ENCODE measurements around the gene ZMIZ1. TPM values are rescaled to one million over a fixed set of nuclear protein-coding genes. Genes with fewer than 3 reads are reported as not detected.
A peak's percentile ranks its signal among the peaks of the same experiment; 100 is the strongest.

Gene ZMIZ1
- total RNA-seq, 1 experiment from 2014 or later, result 47.2 TPM

DNA sequence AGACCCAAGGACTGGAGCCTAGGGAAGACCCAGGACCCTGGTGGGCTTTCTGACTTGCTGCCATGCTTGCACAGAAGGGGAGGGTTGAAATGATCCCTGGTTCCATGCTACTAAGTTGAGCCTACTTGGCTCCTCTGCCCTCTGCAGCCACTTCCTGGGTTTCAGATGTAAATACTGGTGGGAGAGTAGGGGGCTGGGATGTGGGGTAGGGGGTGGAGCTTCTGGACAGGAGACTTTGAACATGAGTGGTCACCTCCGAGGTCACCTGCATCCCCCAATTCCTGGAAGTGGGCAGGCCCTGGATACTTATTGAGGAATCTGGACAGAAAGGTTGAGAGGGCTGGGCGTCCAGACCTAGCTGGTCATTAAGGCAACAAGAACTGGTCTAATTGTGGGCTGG lies 2.9 kb upstream of the ZMIZ1 start:
- DNase-seq (ENCODE audit: low read depth), result no peak

DNA sequence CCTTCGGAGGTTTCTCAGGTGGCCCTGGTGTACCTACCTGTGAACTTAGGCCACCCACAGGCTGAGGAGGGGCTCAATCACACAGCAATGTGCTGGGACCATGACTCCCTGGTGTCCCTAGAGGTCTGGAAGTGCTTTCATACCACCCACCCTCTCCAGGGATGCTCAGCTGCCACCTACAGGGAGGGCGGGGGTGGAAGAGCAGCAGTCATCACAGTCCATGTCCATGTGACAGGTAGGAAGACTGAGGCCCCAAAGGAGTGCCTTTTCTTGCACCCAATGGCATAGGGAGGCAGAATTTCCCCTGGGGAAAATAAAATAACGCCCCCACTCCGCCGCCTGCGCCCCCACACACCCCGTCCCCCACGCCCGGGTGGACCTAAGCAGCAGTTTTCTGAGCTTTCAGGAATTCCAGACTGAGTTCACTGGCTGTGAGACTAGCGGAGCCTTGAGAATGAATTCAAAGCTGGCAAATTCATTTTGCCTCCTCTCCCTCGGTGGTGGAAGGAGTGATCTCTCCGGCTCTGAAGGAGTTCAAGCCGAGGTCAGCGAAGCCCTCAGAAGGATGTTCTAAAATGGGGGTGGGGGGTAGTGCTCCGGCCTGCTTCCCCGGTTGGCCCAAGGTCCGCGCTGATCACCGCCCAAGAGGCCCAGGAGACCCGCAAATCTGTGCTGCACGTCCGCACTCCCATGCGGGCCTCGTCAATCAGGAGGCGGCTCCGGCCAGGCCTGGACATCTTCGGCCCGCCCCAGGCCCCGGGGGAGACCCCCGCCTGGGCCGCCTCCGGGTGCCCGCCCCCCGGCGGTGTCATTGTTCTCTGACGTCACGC lies 2.1 kb upstream of the ZMIZ1 start:
- peak; percentile 44 for DNase-seq (ENCODE audit: low read depth)

DNA sequence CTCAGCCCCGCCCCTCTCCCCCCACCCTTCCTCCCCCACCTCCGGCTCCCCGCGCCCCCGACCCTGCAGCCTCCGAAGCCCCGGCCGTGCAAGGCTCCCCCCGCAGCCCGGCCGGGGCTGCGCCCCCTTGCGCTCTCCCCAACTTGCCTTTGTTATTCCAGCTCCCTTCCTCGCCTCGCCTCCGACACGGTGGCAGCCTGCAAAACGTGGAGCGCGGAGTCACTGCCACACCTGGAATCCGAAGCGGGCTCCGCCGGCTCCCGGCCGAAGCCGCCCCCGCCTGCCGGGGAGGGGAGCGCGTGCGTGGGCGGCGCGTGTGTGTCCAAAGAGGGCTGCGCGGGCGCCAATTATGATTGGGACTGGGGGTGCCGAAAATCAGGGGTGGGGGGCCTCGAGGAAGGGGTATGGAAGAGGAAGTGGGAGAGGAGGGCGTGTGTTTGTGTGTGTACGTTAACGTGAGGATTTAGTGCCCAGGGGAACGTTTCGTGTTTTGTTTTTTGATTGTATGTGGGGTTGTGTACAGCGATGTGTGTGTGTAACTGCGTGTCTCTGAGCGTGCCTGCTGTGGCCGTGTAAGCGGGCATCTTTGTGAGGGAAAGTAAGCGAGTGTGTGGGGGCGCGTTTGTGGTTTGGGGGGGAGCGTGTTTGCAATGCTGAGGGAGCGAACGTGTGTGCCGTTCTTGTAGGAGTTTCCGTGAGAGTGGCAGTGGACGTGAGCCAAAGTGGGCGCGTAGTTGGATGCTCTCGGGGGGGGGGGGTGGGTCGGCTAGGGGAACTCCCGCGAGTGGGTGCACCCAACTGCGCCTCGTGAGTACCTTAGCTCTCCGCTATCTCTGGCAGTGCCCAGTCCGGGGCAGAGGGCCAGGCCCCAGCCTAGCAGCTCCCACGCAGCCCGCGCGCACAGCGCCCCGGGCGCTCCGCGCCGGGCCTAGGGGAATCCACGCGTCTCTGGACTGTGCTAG lies 1.2 kb upstream of the ZMIZ1 start:
- DNase-seq (ENCODE audit: low read depth), result peak; percentile 80

DNA sequence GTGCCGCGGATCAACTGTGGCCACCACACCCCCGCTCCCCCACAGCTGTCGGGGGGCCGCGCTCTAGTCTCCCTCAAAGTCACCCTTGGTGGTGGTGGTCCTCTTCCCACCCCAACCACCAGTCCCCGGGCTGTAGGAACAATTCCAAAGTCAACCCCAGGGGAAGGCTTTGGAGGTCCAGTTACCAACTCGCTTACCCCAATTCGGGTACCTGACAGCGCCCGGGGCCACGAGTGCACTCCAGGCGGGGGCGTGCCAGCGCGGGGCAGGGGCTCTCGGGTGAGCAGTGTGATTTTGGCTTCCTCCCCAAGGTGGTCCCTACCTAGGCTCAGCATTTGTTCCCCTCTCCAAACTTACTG lies 584 bp upstream of the ZMIZ1 start:
- peak; percentile 49 for DNase-seq (ENCODE audit: low read depth)

DNA sequence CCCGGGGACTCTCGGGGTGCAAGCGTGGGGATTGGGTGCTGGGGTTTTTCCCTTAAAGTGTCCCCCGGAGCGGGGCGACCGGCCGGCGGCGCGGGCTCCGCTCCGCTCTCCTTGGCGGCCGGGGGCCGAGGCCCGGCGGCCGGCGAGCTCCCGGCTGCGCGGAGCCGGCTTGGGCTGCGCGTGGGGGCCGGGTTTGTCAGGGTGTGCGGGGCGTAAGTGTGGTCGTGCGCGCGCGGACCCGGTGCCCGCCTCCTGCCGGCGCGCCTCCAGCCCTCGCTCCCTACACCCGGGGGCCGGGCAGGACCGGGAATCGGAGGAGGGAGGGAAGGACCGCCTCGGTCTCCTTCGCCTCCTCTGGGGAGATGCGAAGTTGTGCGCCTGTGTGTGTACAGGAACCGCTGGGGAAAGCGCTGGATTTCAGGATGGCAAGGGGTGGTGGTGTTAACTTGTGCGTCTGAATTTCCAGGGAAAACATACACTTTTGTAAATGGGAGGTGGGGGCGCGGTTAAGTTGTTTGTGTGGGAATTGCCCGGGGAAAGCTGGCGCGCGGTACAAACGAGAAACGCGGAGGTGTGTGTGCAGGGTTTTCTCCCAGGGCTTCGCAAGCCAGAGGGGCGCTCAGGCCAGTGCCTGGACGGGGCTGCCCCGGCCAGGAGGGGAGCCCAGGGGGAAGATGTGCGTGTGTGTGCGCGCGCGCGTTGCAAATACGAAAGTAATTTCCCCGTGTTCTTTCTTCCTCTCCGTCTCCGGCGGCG lies 737 bp downstream of the ZMIZ1 start:
- peak; percentile 39 for DNase-seq (ENCODE audit: low read depth)

DNA sequence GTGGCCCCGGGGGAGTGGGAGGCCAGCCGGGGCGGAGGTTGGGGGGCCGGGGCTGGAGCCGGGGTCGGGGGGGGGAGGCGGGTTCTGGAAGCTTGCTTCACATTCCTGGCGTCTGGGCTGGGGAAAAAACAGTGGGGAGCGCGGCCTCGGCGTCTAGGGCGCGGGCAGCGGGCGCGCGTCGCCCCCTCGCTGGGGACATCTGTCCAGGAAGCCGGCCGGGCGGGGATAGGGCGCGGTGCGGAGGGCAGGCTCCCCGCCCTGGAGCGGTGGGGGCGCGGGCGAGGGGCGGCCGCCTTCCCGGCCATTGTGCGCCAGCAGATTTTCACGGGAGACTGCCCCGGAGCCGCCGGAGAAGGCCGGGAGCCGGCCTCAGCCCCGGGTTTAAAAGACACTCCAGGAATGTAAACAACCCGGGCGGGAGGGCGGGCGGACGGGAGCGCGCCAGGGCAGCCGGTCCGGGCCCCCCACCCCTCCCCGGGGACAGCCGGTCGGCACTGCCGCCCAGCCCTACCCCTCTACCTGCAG lies 1.4 kb downstream of the ZMIZ1 start:
- peak; percentile 52 for DNase-seq (ENCODE audit: low read depth)

DNA sequence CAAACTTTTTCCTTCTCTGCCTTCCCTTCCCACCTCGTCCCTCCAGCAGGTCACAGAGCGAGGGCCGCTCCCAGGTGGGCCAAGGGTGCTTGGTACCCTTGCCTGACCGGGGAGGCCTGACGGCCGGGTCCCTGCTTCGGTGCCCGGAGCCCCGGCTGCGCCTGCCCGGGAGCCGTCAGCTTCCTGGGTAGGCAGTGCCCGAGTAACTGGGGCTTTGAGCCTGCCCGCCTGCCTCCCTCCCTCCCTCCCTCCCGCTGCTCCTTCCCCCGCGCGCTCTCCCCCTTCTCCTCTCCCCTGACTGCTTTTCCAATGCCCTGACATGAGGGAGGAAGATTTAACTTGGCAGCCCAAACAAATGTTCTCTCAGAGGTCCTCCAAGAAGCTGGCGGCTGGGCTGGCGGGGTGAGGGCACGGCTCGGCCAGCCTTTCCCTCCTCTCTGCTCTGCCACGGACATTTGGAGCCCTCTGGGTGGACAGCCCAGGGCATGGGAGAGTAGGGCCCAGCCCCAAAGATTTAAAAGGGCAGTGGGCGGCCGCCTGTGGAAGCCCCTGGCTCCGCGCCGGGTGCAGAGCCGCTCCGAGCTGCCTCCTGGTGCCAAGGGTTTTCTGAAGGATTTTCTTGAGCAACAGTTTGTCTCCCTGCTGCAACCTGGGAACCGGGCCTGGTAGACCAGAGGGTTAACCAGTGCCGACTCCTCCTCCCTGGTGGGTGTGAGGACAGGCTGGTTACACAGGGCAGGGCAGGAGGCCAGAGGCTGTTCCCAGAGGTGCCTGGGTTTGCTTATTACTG lies 2.0 kb downstream of the ZMIZ1 start:
- peak; percentile 84 for DNase-seq (ENCODE audit: low read depth)

DNA sequence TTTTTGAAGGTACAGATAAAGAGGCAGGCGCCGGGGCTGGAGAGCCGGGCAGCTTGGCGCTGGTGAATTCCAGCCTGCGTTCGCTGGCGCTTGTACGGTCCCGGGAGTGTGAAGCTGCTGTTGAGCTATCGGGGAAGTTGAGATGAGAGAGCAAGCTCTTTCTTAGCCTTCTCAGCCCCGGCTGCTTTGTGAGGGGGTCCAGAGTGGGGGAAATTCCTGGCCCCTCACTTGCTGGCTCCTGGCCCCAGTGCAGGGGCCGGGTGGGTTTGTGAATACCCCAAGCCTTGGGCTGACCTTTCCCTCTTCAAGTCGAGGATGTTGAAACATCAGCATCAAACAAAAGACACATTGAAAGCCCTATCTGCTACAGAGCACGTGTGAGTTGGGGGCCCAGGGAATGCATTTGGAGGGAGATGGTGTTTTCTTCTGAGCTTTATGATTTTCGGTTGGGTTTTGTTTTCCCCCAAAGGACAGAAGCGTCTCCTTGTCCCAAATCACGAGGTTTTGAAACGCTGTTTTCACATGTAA lies 2.7 kb downstream of the ZMIZ1 start:
- no peak for DNase-seq (ENCODE audit: low read depth)

DNA sequence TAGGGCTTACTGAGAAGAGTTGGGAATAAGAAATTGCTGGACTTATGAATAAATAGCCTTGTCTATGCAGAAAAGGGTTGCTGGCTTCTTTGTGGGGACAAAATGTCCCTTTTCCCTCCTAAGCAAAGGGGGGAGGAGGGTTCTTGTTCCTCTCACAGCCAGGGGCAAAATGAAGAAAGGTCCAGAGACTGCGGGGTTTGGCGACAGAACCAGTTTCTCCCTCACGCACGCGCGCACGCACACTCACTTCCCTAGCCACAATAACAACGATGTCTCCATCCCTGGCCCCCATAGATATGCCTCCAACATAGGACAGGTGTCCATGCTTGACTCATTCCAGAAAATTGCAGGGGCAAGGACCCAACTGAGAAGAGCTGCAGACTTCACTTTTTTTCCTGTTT lies 3.3 kb downstream of the ZMIZ1 start:
- peak; percentile 53 for DNase-seq (ENCODE audit: low read depth)

DNA sequence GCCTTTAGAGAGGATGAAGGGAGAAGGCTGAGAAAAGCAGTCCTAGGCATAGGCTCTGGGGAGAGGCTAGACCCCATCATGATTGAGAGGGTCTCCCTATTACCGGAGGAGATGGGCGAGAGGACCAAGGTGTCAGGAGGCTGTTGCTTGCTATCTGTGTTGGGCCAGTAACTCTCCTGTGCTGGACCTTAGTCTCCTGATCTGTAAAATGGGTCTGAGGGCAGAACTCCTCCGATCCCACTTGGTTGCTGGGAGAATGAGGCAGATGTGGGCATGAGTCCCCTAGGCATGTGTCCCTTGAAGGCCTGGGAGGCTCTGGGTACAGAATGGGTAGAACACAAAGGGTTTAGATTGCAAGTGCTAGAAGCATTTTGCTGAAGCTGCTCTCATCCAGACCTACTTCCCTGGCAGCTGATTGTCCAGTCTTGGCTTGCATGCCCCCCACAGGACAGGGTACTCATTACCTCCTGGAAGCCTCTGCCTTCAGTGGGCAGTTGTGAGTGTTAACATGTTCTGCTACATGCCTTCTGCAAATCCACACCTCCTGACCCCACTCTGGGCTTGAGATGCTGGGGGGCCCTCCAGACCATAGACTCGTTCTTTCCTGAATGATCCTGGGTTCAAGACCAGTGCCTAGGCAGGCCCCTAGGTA lies 4.4 kb downstream of the ZMIZ1 start:
- peak; percentile 47 for DNase-seq (ENCODE audit: low read depth)

DNA sequence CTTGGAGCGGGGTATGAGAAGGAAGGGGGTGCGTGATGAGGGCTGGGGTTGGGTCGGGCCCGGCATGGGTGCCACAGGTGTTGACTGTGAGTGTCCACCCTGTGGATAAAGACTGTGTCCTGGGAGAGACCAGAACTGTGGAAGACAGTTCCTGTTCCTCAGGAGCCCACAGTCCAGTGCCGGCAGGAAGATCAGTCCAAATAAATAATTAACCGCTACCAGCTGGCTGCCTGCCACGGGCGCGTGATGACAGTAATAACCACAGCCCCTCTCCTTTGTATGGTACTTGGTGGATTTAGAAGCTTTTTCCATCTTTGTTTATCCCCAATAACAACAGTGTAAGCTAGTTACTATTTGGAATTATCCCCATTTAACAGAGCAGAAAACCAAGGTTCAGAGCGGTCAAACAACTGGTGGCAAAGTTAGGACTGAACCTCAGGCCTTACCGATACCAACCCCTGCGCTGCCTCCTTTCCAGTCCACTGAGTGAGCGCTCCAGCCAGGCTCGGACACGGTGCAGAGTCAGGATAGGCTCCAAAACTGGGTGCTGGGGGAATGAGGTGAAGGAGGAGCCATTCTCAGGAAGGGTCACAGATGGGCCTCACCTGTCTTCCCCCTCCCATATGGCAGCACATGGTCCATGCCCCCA lies 5.1 kb downstream of the ZMIZ1 start:
- peak; percentile 89 for DNase-seq (ENCODE audit: low read depth)

DNA sequence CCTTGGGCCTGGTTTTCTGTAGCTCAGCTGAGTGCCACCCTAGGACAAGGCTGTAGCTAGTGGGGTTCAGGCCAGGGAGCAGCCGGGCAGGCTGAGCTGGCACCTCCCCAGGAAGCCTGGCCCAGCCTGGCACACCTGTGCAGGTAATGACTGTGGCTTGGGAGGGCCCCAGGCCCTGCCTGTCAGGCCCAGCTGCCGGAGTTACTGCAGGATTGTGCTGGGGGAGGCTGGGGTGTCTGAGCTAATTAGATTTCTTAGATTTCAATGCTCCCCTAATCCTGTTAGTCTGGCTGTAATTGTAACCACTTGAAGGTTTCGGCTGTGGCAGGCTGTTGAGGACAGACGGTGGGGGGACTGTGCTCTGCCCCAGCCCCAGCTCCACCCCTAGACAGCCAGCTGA lies 6.0 kb downstream of the ZMIZ1 start:
- DNase-seq (ENCODE audit: low read depth), result no peak

DNA sequence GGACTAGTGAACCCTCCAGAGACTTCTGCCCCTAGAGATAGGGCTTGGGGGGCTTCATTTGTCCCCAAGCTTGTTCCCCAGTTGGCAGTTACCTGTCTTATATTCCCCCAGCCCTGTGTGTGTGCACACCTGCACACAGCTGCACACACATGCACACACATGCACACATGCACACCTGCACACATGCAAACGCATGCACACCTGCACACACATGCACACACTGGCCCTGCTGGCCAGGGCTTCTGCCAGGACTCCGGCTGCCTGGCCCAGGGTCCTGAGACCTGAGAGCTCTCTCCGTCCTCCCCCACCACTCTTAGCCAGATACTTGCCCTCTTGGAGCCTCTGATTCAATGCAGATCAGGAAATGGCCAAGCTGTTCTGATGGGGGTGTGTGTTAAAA lies 6.7 kb downstream of the ZMIZ1 start:
- DNase-seq (ENCODE audit: low read depth), result no peak

DNA sequence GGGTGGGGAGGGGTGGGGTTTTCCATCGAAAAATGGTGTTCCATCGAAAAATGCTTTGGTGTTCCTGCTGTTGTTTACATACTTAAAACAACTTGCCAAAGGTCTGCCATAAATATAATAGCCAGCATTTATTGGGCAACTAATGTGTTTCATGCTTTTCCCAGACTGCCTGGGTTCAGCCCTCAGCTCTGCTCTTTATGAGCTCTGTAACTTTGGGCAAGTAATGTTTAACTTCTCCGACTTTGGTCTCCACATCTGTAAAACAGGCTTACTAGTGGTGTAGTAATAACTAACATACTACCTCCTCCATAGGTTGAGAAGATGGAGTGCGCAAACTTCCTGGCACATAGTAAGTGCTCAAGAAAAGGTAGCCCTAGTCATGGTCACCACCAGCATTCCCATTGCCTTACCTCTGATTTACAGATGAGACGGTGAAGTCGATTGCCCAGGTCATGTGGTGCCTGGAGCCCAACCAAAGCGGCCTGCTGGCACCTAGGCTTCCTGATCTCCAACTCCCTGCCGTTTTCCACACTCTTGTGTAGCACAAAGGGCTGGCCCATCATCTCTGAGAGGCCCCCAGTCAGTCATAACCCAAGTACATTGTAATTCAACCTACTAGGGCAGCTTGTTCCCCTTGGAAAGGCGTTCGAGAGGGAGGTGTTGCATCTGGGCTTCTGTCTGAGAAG lies 8.9 kb downstream of the ZMIZ1 start:
- peak; percentile 42 for DNase-seq (ENCODE audit: low read depth)

DNA sequence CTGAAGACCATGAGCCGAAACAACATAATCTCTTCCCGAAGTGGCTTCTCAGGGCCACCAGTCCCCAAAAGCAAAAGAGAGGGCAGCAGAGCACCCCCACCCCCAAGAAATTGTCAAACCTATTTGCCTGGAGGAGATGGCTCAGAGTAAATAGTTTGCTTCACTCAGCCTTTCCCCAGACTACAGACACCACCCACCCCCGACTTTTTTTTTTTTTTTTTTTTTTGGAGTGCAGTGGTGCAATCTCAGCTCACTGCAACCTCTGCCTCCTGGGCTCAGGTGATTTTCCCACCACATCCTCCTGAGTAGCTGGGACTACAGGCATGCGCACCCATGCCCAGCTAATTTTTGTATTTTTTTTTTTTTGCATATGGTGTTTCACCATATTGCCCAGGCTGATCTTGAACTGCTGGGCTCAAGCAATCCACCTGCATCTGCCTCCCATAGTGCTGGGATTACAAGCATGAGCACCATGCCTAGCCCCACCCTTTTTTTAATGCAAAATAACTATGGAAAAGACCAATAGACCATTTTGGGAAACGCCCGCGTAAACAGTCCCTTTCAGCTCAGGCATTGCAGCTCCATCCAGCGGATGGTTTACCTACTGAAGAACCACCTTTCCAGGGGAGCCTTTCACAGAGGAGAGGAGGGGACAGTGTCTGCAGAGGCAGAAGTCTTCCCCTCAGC lies 9.7 kb downstream of the ZMIZ1 start:
- peak; percentile 47 for DNase-seq (ENCODE audit: low read depth)

DNA sequence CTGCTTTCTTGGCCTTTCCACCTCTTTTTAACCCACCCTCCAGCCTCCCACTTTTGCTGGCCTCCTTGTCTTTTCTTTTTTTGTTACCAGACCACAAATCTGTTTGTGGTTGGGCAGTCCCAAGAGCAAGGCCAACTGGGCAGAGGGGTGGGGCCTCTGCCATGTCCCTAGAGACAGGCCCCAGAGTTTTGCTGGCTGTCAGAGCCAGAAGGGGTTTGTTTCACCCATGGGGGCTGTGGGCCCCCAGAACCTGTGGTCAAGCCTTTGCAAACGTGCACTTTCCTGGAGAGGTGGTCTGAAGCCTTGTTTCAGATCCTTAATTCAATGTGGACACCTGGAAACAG lies 10.3 kb downstream of the ZMIZ1 start:
- DNase-seq (ENCODE audit: low read depth), result peak; percentile 81

DNA sequence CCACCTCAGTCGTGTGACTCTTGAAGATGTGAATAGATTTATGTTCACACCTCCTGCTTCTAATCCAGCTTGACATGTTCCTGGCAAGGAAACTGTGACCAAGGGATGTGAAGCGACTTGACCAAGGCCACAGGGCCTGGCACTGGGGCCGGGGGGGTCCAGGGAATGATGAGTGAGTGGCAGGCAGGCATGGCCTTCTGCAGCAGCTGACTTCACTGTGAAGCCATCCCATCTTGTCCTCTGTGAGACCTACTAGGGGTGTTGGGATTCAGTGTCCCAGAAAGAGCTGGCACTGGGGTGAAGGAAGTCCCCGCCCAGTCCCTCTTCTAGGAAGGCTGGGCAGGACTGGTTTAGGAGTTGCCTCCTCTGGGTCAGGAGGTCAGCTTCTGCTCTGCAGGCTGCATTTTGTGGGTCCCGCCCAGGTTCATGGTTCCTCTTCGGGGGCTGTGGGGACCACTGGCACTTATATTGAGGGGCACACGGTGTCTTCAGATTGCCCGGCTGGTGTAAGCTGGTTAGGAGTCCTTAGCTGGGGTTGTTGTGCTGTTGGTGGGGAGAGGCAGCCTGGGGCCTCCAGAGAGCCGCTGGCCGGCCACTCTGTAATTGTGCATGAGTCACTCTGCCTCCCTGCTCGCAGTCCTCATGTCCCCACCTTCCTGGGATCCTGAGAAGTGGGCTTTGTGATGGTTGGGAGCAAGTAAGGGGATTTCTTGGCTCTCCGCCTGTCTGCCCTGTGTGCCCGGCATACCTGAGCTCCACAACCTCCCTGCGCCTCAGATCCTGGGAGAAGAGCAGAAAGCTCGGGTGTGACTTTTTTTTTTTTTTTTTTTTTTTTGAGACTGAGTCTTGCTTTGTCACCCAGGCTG lies 11.0 kb downstream of the ZMIZ1 start:
- peak; percentile 90 for DNase-seq (ENCODE audit: low read depth)
